HepG2 (cell line): ENCODE data around the gene OPTN. TPM values are rescaled to one million over a fixed set of nuclear protein-coding genes. Genes with fewer than 3 reads are reported as not detected.

ENCODE experiments used
- AGO2 ChIP-seq: fragments of 200-400 bp; formaldehyde crosslinking; optimal IDR thresholded peaks from 2 replicates; pipeline ENCODE3; 2017; ENCODE audit warnings: mild to moderate bottlenecking, low read depth, low read length, moderate library complexity
- CENPT ChIP-seq: sonication (generic); formaldehyde crosslinking; IDR thresholded peaks from 2 replicates; pipeline ENCODE4 v1.8.0; 2022; ENCODE audit warnings: low read depth, mild to moderate bottlenecking, moderate library complexity, missing genetic modification reagents
- FOXM1 ChIP-seq: sonication (generic); formaldehyde crosslinking; IDR thresholded peaks from 2 replicates; pipeline ENCODE4 v1.5.0; 2020; ENCODE audit warnings: missing genetic modification reagents
- GABPA ChIP-seq, 2 experiments: IDR thresholded peaks; 2 replicates each; pipeline ENCODE4 v1.6.1; 2011 to 2016; ENCODE audit warnings: low read depth in 2 of 2, low read length in 1 of 2, missing biosample characterization in 1 of 2, missing genetic modification characterization in 1 of 2
- ZNF282 ChIP-seq: fragments of 450-650 bp; IDR thresholded peaks from 2 replicates; pipeline ENCODE4 v1.6.1; 2018; ENCODE audit not compliant: partially characterized antibody
- ZNF569 ChIP-seq: sonication (generic); formaldehyde crosslinking; IDR thresholded peaks from 2 replicates; pipeline ENCODE4 v1.5.0; 2020; ENCODE audit warnings: mild to moderate bottlenecking, missing genetic modification reagents, moderate library complexity, borderline replicate concordance
- ZNF841 ChIP-seq: sonication (generic); formaldehyde crosslinking; IDR thresholded peaks from 2 replicates; pipeline ENCODE4 v1.8.1; 2023; ENCODE audit warnings: missing genetic modification reagents, borderline replicate concordance
- polyA plus RNA-seq, 8 experiments: library from polyadenylated mRNA; depleted of rRNA in 3 of 8; stranded (reverse) in 7 of 8; unstranded in 1 of 8; fragments of >200 nt; fragmentation: Illumina TruSeq in 4 of 8; extraction: Trizol in 4 of 8; gene quantifications; 2 replicates each; pipeline versions ENCODE4 v1.2.1 to v1.2.3, GENCODE V29; 2011 to 2016; ENCODE audit warnings: low read depth in 4 of 8, missing spikeins in 1 of 8, mixed read lengths in 1 of 8; ENCODE audit not compliant: insufficient read depth in 1 of 8
- total RNA-seq, 5 experiments: library from RNA; depleted of rRNA; stranded (reverse); fragments of >200 nt; fragmentation: Illumina TruSeq; extraction: Trizol; gene quantifications; 2 replicates each; pipeline ENCODE4 v1.2.3, GENCODE V29; 2016; ENCODE audit warnings: low read depth in 1 of 5
- TF ChIP-seq, protein P1 (sequence below), 2 experiments: fragments of 450-650 bp in 1 of 2; sonication (generic) in 1 of 2; formaldehyde crosslinking in 1 of 2; IDR thresholded peaks; 2 replicates each; pipeline versions ENCODE4 v1.6.1 to v1.8.0; 2016 to 2022; ENCODE audit warnings: antibody characterized with exemption in 1 of 2, mild to moderate bottlenecking in 1 of 2, missing genetic modification reagents in 1 of 2
- TF ChIP-seq, protein P2 (sequence below), 2 experiments: sonication (generic) in 1 of 2; formaldehyde crosslinking in 1 of 2; IDR thresholded peaks; 2 replicates each; pipeline versions ENCODE4 v1.4.0 to v1.6.1; 2016 to 2020; ENCODE audit warnings: borderline replicate concordance in 1 of 2, low read depth in 1 of 2, mild to moderate bottlenecking in 1 of 2, missing genetic modification reagents in 1 of 2
- TF ChIP-seq, protein P3 (sequence below): sonication (generic); formaldehyde crosslinking; IDR thresholded peaks from 2 replicates; pipeline ENCODE4 v1.4.0; 2020; ENCODE audit warnings: missing genetic modification reagents
- TF ChIP-seq, protein P4 (sequence below): sonication (generic); formaldehyde crosslinking; IDR thresholded peaks from 2 replicates; pipeline ENCODE4 v1.5.0; 2020; ENCODE audit warnings: mild to moderate bottlenecking, missing genetic modification reagents

Gene OPTN
- total and polyA plus RNA-seq, 2 of the 13 experiments (the other 11 are each of a cell fraction or from before 2014, with no cell fraction given): 13.4 to 46.6 TPM

DNA sequence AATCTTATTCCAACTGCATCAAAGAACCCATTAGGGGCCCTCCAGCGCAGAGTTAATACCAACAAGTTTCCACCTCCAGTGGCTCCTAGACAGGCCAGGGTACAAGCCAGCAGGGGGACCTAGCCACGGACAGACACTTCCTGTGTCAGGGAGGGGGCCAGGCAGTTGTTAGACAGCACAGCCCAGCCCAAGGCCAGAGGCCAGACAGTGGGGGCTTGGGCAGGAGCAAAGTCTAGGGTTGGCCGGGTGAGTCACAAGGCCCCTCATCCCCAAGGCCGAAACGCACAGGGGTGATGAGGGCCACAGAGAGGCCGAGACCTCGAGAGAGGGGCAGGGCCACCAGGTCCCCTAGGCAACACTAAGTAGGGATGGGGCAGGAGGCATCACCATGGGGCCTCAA, 19.3 kb upstream of the OPTN start (continued):
- TF ChIP-seq, protein P1, sequence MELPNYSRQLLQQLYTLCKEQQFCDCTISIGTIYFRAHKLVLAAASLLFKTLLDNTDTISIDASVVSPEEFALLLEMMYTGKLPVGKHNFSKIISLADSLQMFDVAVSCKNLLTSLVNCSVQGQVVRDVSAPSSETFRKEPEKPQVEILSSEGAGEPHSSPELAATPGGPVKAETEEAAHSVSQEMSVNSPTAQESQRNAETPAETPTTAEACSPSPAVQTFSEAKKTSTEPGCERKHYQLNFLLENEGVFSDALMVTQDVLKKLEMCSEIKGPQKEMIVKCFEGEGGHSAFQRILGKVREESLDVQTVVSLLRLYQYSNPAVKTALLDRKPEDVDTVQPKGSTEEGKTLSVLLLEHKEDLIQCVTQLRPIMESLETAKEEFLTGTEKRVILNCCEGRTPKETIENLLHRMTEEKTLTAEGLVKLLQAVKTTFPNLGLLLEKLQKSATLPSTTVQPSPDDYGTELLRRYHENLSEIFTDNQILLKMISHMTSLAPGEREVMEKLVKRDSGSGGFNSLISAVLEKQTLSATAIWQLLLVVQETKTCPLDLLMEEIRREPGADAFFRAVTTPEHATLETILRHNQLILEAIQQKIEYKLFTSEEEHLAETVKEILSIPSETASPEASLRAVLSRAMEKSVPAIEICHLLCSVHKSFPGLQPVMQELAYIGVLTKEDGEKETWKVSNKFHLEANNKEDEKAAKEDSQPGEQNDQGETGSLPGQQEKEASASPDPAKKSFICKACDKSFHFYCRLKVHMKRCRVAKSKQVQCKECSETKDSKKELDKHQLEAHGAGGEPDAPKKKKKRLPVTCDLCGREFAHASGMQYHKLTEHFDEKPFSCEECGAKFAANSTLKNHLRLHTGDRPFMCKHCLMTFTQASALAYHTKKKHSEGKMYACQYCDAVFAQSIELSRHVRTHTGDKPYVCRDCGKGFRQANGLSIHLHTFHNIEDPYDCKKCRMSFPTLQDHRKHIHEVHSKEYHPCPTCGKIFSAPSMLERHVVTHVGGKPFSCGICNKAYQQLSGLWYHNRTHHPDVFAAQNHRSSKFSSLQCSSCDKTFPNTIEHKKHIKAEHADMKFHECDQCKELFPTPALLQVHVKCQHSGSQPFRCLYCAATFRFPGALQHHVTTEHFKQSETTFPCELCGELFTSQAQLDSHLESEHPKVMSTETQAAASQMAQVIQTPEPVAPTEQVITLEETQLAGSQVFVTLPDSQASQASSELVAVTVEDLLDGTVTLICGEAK (IDR thresholded peaks at IDR 0.05): no peak
- TF ChIP-seq, protein P1 (CRISPR knock-in tag; IDR thresholded peaks at IDR 0.05): peak; percentile 78
- TF ChIP-seq ZNF282 (no peak), FOXM1 (CRISPR knock-in tag) (no peak), GABPA (IDR thresholded peaks at IDR 0.05; ENCODE audit: low read depth, low read length) (peak; percentile 60), GABPA (CRISPR knock-in tag; IDR thresholded peaks at IDR 0.05; ENCODE audit: low read depth) (peak; percentile 91), AGO2 (no peak), ZNF841 (CRISPR knock-in tag) (no peak), ZNF569 (CRISPR knock-in tag) (no peak), CENPT (CRISPR knock-in tag) (no peak)
- TF ChIP-seq, protein P2, sequence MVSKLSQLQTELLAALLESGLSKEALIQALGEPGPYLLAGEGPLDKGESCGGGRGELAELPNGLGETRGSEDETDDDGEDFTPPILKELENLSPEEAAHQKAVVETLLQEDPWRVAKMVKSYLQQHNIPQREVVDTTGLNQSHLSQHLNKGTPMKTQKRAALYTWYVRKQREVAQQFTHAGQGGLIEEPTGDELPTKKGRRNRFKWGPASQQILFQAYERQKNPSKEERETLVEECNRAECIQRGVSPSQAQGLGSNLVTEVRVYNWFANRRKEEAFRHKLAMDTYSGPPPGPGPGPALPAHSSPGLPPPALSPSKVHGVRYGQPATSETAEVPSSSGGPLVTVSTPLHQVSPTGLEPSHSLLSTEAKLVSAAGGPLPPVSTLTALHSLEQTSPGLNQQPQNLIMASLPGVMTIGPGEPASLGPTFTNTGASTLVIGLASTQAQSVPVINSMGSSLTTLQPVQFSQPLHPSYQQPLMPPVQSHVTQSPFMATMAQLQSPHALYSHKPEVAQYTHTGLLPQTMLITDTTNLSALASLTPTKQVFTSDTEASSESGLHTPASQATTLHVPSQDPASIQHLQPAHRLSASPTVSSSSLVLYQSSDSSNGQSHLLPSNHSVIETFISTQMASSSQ (IDR thresholded peaks at IDR 0.05; ENCODE audit: low read depth): no peak
- TF ChIP-seq, protein P2 (CRISPR knock-in tag; IDR thresholded peaks at IDR 0.05; ENCODE audit: borderline replicate concordance): no peak
- TF ChIP-seq, protein P3, sequence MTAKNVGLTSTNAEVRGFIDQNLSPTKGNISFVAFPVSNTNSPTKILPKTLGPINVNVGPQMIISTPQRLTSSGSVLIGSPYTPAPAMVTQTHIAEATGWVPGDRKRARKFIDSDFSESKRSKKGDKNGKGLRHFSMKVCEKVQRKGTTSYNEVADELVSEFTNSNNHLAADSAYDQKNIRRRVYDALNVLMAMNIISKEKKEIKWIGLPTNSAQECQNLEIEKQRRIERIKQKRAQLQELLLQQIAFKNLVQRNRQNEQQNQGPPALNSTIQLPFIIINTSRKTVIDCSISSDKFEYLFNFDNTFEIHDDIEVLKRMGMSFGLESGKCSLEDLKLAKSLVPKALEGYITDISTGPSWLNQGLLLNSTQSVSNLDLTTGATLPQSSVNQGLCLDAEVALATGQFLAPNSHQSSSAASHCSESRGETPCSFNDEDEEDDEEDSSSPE (CRISPR knock-in tag): no peak
- TF ChIP-seq, protein P4, sequence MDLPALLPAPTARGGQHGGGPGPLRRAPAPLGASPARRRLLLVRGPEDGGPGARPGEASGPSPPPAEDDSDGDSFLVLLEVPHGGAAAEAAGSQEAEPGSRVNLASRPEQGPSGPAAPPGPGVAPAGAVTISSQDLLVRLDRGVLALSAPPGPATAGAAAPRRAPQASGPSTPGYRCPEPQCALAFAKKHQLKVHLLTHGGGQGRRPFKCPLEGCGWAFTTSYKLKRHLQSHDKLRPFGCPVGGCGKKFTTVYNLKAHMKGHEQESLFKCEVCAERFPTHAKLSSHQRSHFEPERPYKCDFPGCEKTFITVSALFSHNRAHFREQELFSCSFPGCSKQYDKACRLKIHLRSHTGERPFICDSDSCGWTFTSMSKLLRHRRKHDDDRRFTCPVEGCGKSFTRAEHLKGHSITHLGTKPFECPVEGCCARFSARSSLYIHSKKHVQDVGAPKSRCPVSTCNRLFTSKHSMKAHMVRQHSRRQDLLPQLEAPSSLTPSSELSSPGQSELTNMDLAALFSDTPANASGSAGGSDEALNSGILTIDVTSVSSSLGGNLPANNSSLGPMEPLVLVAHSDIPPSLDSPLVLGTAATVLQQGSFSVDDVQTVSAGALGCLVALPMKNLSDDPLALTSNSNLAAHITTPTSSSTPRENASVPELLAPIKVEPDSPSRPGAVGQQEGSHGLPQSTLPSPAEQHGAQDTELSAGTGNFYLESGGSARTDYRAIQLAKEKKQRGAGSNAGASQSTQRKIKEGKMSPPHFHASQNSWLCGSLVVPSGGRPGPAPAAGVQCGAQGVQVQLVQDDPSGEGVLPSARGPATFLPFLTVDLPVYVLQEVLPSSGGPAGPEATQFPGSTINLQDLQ (CRISPR knock-in tag): no peak
